Esophagus squamous epithelium (tissue), 5 donors: ENCODE measurements around the gene IWS1. TPM values are rescaled to one million over a fixed set of nuclear protein-coding genes. Genes with fewer than 3 reads are reported as not detected.

Source experiments
- DNase-seq: peaks from one replicate; lab custom pipeline; 2025; lab: John Stamatoyannopoulos, UW
- H3K27ac ChIP-seq, 4 donors: fragments of 200-600 bp; sonication (generic); one replicate each; pipeline ENCODE4 v1.5.1; 2016 to 2019; ENCODE audit warnings: mild to moderate bottlenecking in 1 of 4
- H3K27me3 ChIP-seq, 4 donors: fragments of 200-600 bp; sonication (generic); 1 replicate in 3 of 4; 2 replicates in 1 of 4; pipeline versions ENCODE4 v1.5.1 to v1.6.0; 2017 to 2021; ENCODE audit warnings: antibody characterized with exemption in 1 of 4
- H3K36me3 ChIP-seq, 3 donors: fragments of 200-600 bp; sonication (generic); one replicate each; pipeline ENCODE4 v1.5.1; 2016 to 2019
- H3K4me1 ChIP-seq, 3 donors: fragments of 200-600 bp; sonication (generic); one replicate each; pipeline ENCODE4 v1.5.1; 2017 to 2019
- H3K4me3 ChIP-seq, 4 donors: fragments of 200-600 bp; sonication (generic); 1 replicate in 3 of 4; 2 replicates in 1 of 4; pipeline ENCODE4 v1.5.1; 2016 to 2019; ENCODE audit warnings: mild to moderate bottlenecking in 2 of 4, moderate library complexity in 1 of 4
- H3K9me3 ChIP-seq, 3 donors: fragments of 200-600 bp; sonication (generic); one replicate each; pipeline ENCODE4 v1.5.1; 2016 to 2019
- POLR2A ChIP-seq, 4 donors: fragments of 450-650 bp; IDR thresholded peaks; one replicate each; pipeline ENCODE4 v1.6.1; 2017; ENCODE audit warnings: antibody characterized with exemption in 4 of 4, mild to moderate bottlenecking in 4 of 4, moderate library complexity in 3 of 4
- WGBS, 2 donors: methylation state at CpG; one replicate each; pipeline ENCODE4 v1.1.5; 2018; 5-methylcytosine and 5-hydroxymethylcytosine counted together
- intact Hi-C: fragments of 100-400 bp; cut with DNase I; formaldehyde crosslinking; loops from one replicate; pipeline ENCODE4 v1.15.0; 2022
- total RNA-seq, 4 donors: library from RNA; depleted of rRNA; stranded (reverse); fragments of >200 nt; gene quantifications; one replicate each; pipeline ENCODE4 v1.1.0, GENCODE V29; 2016
- TF ChIP-seq, protein P1 (sequence below), 6 experiments: fragments of 450-650 bp in 4 of 6; fragments of 200-600 bp in 2 of 6; sonication (generic) in 2 of 6; IDR thresholded peaks; one replicate each; pipeline ENCODE4 v1.5.1; 2016 to 2019; ENCODE audit warnings: antibody characterized with exemption in 6 of 6, mild to moderate bottlenecking in 4 of 6, moderate library complexity in 4 of 6
- donor health status: DM: yes; HTN: yes; CAD: no.

The IWS1 gene
- total RNA-seq, 4 donors from 2014 or later, result 22.0 to 34.1 (median 28.9) TPM

DNA sequence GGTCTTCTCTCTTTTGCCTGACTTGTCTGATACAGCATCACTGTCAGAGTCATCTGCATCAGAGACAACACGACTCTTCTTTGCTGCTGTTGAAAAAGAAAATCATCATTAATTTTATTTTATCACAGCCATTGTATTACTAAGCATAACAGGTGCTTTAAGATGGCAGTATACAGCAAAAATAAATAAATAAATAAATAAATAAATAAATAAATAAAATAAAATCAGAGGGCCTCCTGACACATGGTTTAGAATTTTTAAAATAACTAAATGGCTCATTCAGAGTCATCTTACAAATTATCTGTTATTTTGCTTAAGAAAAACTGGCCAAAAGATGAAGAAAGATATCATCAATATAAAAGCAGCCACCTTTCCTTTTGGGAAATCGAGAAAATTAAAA lies 22.8 kb downstream of the IWS1 start:
- intact Hi-C loops, result no loop called here
- TF ChIP-seq POLR2A (IDR thresholded peaks at IDR 0.05), result no peak
- TF ChIP-seq, protein P1, sequence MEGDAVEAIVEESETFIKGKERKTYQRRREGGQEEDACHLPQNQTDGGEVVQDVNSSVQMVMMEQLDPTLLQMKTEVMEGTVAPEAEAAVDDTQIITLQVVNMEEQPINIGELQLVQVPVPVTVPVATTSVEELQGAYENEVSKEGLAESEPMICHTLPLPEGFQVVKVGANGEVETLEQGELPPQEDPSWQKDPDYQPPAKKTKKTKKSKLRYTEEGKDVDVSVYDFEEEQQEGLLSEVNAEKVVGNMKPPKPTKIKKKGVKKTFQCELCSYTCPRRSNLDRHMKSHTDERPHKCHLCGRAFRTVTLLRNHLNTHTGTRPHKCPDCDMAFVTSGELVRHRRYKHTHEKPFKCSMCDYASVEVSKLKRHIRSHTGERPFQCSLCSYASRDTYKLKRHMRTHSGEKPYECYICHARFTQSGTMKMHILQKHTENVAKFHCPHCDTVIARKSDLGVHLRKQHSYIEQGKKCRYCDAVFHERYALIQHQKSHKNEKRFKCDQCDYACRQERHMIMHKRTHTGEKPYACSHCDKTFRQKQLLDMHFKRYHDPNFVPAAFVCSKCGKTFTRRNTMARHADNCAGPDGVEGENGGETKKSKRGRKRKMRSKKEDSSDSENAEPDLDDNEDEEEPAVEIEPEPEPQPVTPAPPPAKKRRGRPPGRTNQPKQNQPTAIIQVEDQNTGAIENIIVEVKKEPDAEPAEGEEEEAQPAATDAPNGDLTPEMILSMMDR (IDR thresholded peaks at IDR 0.05), result no peak
- no peaks in the 10 kb centered on the region for H3K9me3 ChIP-seq
- WGBS, 2 donors, result 90 to 93% methylated on average over 2 of the region's 2 CpGs
- H3K27ac ChIP-seq, result no peak overlapping the region
- peaks cover 5 to 18% (median 8%) of the 10 kb centered on the region in 3 donors for H3K4me1 ChIP-seq
- no peaks in the 10 kb centered on the region for H3K27me3 ChIP-seq
- DNase-seq, result no peak
- no peak overlapping the region for H3K4me3 ChIP-seq
- H3K36me3 ChIP-seq, result peaks cover 12 to 73% (median 27%) of the 10 kb centered on the region in 3 donors

DNA sequence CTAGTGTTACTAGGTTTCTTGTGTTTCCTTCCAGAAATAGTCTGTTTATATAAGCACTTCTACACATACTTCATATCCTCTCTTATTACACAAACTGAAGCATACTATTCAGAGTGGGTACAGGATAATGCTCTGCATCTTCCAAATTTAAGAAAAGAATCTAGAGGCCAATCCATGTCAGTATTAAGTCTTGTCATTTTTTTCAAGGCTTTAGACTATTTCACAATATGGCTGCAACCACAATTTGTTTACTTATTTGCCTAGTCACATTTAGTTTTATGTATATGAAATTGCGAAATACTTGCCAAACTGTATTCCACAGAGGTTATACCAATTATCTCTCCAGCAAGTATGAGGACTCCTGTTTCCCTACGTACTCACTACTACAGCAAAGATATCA lies 27.9 kb downstream of the IWS1 start:
- DNase-seq, result no peak
- 89 to 95% methylated on average over 2 of the region's 2 CpGs for WGBS, 2 donors
- no peak overlapping the region for H3K27ac ChIP-seq

DNA sequence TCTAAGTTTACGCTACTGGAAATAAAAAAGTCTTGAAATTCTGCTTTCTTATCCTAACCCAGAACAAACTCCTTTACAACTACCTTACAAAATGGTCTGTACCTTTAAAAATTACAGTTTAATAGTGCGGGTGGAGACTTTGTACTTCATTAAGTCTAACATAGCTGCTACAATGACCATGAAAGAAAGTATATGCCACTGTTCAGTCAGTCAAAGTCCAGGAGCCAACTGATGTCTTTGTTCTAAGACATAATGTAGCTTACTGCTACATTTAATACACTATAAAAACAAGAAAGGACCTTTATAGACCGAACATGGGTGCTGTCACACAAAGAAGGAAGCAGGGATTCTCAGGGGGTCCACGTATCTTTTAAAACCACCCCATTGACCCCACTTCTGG lies 36.0 kb downstream of the IWS1 start:
- 85 to 89% methylated on average over 4 of the region's 4 CpGs for WGBS, 2 donors
- no peak for TF ChIP-seq POLR2A (IDR thresholded peaks at IDR 0.05)
- TF ChIP-seq, protein P1 (IDR thresholded peaks at IDR 0.05), result no peak
- Histone ChIP-seq H3K27ac (no peak overlapping the region), H3K27me3 (no peaks in the 10 kb centered on the region), H3K36me3 (peaks cover 15 to 100% (median 45%) of the 10 kb centered on the region in 3 donors), H3K4me1 (no peaks in the 10 kb centered on the region), H3K9me3 (no peaks in the 10 kb centered on the region), H3K4me3 (no peak overlapping the region)
- no peak for DNase-seq
- intact Hi-C loops, result no loop called here

More for the DNA sequence above, 27.9 kb downstream of the IWS1 start:
- intact Hi-C loops, result no loop called here
- no peaks in the 10 kb centered on the region for H3K27me3 ChIP-seq
- peaks cover 6 to 100% (median 22%) of the 10 kb centered on the region in 3 donors for H3K36me3 ChIP-seq
- TF ChIP-seq, protein P1 (IDR thresholded peaks at IDR 0.05), result no peak
- TF ChIP-seq POLR2A (IDR thresholded peaks at IDR 0.05), result no peak
- H3K4me1 ChIP-seq, result no peaks in the 10 kb centered on the region
- no peak overlapping the region for H3K4me3 ChIP-seq
- no peaks in the 10 kb centered on the region for H3K9me3 ChIP-seq

DNA sequence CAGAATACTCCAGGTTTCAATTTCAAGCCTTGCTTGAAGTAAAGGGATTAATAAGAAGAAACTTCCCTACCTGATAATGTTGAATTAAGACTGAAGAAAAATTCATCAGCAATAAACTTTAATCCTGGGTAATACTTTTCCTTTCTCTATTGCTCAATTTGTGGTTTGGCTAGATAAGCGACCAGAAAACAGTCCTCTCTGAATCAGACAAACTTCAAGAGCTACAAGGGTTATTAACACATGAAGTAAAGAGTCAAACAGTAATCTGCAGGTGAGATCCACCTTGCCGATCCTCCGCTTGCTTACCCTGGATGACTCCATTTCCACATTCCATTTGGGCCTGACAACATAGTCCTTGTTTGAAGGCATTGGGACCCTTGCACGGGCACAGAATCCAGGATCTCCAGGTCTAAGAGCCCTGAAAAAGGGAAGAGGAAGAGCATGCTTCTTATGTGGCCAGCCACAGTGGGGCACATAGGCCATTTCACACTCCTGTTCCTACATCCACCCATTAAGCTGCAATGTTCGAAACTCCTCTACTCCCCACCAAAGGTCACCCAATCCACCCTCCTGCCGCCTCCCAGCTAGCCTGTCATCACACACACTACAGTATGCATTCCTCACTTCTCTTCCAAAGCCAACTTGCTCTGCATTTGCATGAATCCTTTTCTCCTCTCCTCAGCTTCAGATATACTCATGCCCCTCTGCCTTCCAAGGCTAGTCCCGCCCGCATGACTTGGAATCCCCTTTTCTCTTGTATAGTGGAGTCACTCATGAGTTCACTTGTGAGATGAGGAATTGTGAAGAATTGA lies 39.8 kb downstream of the IWS1 start:
- WGBS, 2 donors, result 77 to 80% methylated on average over 8 of the region's 8 CpGs
- Histone ChIP-seq H3K36me3 (peaks cover 15 to 99% (median 29%) of the 10 kb centered on the region in 3 donors), H3K27me3 (no peaks in the 10 kb centered on the region), H3K27ac (no peak overlapping the region), H3K9me3 (no peaks in the 10 kb centered on the region), H3K4me3 (no peak overlapping the region), H3K4me1 (no peaks in the 10 kb centered on the region)
- no peak for DNase-seq
- intact Hi-C loops, result no loop called here
- TF ChIP-seq POLR2A (IDR thresholded peaks at IDR 0.05), result no peak
- TF ChIP-seq, protein P1 (IDR thresholded peaks at IDR 0.05), result no peak

DNA sequence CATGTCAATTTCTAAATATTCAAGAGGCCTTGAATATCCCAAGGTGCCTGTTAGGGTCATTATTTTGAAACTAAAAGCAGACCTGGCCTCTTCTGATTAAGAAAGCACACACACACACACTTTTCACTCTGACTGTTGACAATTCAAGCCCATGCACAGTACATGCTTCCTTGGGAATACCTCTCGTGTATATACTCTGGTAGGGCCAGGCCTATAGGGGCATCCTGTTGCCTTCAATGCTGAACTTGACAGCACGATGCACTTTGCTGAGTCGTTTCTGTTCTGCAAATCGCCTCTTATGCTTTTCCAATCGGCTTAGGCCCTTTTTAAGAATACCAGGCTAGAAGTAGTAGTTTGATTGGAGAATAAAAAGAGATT lies 40.6 kb downstream of the IWS1 start:
- Histone ChIP-seq H3K9me3 (no peaks in the 10 kb centered on the region), H3K27ac (no peak overlapping the region), H3K36me3 (peaks cover 15 to 99% (median 36%) of the 10 kb centered on the region in 3 donors)

More for the DNA sequence above, 40.6 kb downstream of the IWS1 start:
- no peaks in the 10 kb centered on the region for H3K4me1 ChIP-seq
- H3K4me3 ChIP-seq, result no peak overlapping the region
- 62 to 75% methylated on average over 5 of the region's 5 CpGs for WGBS, 2 donors
- DNase-seq, result no peak
- TF ChIP-seq, protein P1 (IDR thresholded peaks at IDR 0.05), result no peak
- TF ChIP-seq POLR2A (IDR thresholded peaks at IDR 0.05), result no peak
- H3K27me3 ChIP-seq, result no peaks in the 10 kb centered on the region
- intact Hi-C loops, result no loop called here
